Activated effector memory CD4-positive, alpha-beta T cell treated with anti-CD3 and anti-CD28 coated beads, Interleukin-2, amount 50 U/mL, for 16 hours (primary cell): ENCODE measurements around the gene TM4SF4.

ENCODE experiments used
- DNase-seq: peaks from one replicate; pipeline ENCODE4 v3.0.0-alpha.2; 2020

Gene TM4SF4

DNA sequence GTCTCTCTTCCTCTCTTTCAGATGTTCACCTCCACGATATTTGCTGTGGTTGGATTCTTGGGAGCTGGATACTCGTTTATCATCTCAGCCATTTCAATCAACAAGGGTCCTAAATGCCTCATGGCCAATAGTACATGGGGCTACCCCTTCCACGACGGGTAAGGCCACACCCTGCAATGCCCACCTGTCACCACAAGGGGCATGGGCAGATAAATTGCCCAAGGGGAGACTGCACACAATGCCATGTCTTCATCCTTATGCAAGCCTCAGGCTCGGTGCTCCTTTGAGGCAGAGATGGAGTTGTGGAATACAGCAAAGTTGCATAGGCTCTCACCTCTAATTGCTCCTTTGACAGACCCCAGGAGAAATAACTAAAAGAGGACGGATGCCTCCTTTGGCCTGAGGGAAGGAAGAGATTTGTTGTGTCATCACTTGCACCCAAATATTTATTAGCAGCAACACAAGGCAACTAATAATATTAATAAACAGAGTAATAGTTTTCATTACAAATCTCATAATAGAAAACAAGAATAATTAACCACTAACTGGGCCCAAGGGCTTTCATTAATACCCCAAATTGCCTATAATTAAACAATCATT, 13.2 kb downstream of the TM4SF4 start:
- DNase-seq = peak; percentile 73

DNA sequence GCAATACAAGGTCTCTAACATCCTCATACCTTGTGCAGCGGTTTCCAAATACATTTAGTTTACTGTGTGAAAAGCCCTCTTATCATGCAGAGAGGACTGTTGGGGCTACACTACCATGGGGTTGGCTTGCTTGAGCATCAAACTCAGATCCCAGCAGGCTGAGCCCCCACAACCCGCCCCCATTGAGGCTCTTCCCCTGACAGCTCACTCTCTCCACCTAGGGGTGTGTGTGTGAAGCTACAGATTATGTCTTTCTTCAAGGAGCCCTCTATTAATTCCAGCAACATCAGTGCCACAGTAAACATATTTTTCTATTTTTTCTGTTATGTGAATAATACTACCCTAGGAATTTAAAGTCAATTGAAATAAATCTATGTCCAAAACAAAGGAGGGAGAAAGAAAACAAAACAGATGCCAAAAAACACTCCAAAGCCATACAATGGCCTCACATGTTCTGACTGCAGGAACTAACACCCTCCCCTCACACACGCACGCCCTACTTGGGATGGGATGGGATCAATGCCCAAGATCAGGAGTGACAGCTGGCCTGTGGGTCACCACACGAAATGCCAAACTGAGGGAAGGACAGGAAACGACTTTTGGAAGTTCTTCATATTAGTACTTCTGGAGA, 14.7 kb downstream of the TM4SF4 start:
- DNase-seq = no peak

DNA sequence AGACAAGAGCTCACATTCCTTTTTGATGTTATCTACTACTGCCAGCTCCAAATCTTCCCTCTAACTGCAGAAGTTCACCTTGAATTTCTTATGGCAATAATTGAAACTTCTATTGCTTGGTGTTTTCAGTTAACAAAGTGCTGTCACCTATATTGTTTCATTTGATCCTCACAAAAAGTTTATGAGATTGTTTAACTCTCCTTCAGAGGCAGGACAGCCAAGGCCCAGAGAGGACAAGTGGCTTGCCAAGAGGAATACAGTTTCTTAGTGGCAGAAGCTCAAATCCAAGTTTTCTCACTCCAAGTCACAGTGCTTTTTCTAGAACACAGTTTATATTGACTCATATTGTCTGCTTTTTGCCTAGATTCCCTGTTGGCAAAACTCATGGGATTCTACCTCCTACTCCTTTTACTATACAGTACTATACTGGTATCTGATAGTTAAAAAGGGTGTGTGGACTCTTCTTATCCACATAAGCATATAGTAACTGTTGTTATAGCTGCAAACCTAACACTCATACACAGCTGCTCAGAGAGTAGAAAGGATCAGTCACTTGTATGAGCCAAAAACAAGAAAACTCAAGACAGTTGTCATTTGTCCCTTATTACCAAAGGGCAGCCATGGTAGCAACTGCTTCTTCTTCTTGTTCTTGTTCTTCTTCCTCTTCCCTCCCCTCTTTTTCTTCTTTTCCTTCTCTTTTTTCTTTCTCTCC, 15.9 kb downstream of the TM4SF4 start:
- no peak for DNase-seq

DNA sequence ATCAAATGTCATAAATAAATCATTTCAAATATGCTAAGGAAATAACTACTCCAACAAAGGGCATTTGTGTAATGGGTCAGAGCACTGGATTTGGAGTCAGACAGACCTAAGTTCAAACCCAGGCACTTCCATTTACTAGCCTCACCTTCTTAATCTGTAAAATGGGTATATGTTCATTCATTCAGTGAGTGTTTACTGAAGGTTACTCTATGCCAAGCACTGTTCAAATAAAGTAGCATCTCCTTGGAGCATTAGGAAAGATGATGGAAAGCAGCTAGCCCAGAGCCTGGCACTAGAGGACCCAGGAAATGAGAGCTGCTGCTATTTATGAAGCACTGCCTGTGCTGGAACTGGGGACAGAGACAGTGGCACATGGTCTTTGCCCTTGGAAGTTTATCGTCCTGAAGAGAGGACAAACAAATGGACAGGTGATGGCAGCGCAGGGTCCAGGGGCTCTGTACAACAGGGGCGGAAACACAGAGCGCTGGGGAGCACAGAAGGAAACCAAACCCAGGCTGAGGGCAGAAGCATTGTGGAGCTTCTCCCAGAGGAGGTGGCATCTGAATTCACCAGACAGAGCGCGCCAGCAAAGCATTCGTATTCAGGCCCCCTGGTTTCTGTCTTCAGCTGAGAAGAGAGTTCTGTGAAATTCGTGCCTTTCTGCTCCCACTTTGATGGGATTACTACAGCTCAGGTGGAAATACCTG, 19.0 kb downstream of the TM4SF4 start:
- no peak for DNase-seq

DNA sequence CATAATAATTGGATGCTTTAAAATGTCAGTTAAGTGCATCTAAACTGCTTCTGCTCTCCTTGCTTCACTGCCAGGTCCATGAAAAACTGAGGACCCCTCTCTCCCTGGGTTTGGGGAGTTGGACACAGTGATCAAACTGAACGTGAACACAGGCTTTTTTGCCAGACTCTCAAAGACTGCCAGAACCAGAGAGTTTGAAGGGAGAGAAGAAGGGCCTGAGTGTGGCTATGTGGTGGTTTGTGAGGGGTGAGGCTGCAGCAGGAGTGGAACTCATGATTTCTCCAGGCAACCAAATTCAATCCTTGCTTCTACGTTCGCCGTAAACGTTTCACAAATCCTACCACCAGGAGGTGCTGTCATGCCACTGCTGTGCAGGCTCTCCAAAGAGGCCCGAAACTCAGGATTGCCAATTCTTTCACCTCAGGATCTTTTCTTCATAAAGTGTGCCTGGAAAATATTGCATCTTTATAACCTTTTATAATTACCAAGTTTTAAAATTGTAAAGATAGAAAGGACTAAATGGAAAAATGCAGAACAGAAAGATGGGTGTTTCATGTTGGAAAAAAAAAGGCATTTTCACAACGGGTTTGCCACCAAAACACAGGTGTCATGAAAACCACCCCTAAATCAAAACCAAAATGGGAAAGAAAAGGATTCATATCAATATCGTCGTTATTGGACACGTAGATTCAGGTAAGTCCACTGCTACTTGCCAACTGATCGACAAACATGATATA, 19.7 kb downstream of the TM4SF4 start:
- DNase-seq = no peak

DNA sequence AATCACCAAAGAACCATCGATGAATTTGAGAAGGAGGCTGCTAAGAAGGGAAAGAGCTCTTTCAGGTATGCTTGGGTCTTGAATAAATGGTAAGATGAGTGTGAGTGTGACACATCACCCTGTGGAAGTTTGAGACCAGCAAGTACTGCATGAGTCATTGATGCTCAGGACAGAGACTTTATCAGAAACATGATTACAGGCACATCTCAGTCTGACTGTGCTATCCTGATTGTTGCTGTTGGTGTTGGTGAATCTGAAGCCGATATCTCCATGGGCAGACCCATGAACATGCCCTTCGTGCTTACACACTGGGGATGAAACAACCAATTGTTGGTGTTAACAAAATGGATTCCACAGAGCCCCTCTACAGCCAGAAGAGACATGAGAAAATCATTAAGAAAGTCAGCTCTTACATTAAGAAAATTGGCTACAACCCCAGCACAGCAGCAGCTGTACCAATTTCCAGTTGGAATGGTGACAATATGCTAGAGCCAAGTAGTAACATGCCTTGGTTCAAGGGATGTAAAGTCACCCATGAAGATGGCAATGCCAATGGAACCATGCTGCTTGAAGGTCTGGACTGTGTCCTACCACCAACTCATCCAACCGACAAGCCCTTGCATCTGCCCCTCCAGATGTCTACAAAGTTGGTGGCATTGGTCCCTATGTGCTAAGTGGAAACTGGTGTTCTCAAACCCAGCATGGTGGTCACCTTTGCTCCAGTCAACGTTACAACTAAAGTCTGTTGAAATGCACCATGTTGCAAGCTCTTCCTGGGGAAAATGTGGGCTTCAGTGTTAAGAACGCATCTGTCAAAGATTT, 20.5 kb downstream of the TM4SF4 start:
- no peak for DNase-seq

DNA sequence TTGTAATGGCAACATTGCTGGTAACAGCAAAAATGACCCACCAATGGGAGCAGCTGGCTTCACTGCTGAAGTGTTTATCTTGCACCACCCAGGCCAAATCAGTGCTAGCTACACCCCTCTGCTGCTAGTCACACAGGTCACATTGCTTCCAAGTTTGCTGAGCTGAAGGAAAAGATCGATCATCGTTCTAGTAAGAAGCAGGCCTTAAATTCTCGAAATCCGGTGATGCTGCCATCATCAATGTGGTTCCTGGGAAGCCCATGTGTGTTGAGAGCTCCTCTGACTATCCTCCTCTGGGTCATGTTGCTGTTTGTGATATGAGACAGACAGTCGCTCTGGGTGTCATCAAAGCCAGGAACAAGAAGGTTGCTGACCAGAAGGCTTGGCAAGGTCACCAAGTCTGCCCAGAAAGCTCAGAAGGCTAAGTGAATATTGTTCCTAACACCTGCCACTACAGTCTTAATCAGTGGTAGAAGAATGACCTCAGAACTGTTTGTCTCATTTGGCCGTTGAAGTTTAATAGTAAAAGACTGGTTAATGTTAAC, 21.2 kb downstream of the TM4SF4 start:
- no peak for DNase-seq

DNA sequence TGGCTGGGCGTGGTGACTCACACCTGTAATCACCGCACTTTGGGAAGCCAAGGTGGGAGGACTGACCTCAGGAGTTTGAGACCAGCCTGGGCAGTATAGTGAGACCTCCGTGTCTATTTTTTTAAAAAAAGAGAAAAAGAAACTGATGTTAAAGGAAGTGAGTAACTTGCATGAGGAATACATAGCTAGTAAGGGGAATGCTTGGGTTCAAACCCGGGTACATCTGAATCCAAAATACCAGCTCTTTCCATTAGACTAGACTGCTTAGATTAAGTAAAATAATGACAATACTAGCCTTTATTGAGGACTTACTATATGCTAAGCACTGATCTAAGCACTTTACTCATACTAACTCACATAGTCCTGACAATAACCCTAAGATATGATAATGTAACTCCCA, 22.4 kb downstream of the TM4SF4 start:
- DNase-seq = no peak

DNA sequence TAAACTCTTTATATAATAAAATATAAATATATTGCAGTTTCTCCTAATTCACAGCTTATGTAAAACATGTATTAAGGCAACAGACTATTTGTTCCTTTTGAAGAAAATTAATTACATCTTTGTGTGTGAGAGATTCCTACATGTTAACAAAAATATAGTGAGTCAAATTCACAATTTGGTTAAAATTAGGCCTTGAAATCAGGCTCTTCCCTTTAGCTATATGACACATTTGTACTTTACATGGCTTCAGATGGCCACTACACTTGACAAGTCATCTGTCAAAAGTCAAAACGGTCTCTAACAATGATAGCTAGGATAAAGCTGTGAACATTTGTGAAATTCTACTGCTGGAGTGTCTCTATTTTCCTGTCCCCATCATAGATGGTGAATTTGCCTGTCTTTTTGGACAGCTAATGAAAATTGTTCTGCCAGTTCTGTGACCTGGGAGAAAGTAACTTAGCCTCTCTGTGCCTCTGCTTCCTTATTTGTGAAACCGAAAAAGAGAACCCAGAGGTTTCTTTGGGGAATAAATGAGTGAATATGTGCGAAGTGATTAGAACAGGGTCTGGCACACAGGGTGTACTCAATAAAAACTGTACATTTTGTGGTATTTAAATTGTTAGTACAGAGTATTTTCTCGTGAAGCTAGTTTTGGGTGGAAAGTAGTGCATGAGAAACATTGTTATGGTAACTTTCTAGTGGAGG, 23.6 kb downstream of the TM4SF4 start:
- DNase-seq = no peak

DNA sequence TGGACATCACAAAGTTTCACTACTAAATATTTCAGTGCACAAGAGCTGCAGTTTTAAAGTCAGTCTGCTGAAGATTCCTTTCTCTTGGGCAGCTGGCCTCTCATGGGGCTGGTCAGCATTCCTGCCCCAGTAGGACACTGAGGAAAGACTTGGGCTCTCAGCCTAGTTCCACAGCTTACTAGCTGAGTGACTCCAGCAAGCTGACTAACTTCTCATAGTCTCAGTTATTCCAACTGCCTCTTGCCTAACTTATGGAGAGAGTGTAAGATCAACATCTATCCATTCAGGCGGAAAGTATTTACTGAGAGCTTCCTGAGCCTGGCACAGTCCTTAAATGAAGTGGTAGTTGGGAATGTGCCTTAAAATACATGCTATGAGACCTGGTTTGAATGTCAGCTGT, 27.0 kb downstream of the TM4SF4 start:
- no peak for DNase-seq

DNA sequence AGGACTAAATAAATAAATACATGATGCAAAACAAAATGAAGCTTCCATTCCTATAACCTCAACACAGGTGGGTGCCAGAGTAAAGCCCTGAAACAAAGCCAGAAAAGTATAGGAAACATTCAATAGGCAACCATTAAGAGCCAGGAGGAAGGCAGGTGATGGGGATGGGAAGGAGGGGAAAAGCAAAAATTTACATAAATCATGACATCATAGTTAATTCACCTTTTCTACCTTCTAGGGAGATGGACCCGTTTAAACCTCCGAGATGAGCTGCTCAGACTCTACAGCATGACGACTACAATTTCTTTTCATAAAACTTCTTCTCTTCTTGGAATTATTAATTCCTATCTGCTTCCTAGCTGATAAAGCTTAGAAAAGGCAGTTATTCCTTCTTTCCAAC, 27.9 kb downstream of the TM4SF4 start:
- DNase-seq = no peak

DNA sequence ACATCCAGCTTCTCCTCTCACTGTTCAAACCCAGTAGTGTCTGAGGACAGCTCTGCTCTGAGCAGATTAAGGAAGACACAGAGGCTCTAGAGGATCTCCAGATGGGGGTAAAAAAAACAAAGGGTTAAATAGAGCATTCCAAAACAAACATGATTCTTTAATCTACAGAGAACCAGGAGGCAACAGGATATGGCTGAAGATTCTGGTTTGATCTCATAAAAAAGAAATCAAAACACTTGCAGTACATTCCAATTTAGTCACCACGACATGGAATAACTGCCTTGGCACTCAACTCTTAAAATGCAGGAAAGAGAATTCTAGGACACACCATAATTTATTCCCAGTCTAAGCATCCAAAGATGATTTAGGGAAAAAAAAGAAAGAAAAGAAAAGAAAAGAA, 32.0 kb downstream of the TM4SF4 start:
- DNase-seq = no peak

DNA sequence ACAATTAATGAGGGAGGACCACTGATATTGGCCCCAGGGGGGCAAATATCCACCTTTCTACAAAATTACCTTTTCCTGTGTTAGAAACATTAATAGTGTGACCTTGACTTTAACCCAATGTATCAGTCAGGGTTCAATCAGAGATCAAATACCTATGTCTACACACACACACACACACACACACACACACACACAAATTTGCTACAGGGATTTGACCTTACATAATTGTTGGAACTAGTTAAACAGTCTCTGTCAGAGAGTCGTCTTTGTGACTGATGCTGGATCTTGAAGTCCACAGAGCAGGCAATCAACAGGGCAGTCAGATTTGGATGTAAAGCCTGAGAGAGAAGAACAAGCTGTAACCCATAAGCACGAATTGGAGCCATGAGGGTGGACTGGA, 32.5 kb downstream of the TM4SF4 start:
- no peak for DNase-seq

DNA sequence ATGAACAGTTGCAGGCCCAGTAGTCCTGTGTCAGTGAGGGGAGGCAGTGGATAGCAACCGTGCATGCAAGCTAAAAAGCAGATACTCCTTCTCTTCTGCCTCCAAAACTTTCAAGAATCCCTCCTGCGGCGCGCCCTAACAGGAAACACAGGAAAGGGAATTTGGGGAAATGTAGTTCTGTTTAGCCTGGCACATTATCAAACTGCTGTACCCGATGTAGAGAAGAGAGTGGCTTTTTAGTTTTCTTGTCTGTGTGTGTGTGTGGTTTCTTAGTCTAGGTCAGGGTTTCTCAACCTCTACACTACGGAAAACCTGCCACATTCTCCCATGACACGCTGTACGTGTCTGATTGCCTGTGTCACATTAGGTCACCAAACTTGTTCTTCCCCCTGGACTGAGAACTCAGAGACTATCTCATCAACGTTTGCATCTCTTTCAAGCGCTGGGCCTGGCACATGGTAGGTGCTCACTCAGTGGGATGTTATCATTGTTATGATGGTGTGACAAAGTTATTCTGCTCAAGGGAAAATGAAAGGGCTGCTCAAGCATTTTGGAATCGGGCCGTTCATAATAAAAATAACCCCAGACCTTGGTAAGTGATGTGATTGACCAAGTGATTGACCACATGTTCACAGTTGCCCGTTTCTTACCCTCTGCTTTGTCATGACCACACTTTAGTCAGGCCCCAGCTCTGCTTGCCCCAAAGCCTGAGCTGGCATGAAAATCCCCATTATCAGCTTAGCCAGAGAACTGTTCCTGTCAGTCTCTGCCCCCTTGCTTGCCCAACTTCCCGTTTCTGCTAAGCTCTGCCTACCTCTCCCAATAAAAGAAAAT, 33.2 kb downstream of the TM4SF4 start:
- DNase-seq = no peak

DNA sequence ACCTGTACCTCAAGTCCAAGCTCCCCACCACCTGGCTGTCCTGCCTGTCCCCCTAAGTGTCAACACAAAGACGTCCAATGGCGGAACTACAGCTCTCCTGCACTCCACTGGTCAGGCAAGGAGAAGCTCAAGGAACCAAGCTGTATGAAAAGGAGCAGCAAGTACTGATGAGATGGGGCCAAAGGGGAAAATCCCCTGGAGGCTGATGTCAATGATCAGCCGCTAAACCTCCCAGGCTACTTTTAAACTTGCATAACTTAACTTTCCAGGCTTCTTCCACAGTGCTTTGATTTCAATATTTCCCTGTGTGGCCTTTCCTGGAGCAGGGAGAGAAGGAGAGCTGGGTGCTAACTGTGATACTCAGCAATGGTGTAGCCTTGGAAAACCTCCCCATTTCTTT, 35.0 kb downstream of the TM4SF4 start:
- no peak for DNase-seq

DNA sequence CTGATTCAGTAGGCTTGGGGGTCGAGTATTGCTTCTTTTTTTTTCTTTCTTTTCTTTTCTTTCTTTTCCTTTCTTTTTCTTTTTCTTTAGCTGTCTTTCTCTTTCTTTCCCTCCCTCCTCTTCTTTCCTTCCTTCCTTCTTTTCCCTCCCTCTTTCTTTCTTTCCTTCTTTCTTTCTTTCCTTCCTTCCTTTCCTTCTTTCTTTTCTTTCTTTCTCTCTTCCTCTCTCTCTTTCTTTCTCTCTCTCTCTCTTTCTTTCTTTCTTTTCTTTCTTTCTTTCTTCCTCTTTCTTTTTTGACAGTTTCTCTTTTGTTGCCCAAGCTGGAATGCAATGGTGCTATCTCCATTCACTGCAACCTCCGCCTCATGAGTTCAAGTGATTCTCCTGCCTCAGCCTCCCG, 36.0 kb downstream of the TM4SF4 start:
- no peak for DNase-seq

DNA sequence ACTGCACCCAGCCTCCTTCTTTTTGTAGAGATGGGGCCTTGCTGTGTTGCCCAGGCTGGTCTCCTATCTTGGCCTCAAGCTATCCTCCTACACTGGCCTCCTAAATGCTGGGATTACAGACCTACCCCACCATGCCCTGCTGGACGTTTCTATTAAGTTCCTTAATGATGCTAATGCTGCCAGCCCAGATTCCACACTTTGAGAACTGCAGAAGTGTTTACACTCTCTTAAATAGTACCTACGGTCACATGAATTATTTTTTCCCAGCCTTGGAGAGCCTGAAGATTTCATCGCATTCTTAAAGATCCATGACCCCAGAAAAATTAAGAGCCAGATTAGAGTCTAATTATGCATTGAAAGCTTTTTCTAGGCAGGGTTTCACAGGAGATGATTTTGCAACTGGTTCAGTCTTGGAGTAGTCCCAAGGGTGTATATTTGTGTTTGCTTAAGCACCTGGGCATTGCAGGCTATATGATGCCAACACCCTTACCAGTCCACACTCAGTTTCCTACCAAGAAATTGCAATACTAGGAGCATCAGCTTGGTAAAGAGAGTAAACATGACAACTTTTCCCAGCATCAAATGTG, 36.6 kb downstream of the TM4SF4 start:
- DNase-seq = no peak

DNA sequence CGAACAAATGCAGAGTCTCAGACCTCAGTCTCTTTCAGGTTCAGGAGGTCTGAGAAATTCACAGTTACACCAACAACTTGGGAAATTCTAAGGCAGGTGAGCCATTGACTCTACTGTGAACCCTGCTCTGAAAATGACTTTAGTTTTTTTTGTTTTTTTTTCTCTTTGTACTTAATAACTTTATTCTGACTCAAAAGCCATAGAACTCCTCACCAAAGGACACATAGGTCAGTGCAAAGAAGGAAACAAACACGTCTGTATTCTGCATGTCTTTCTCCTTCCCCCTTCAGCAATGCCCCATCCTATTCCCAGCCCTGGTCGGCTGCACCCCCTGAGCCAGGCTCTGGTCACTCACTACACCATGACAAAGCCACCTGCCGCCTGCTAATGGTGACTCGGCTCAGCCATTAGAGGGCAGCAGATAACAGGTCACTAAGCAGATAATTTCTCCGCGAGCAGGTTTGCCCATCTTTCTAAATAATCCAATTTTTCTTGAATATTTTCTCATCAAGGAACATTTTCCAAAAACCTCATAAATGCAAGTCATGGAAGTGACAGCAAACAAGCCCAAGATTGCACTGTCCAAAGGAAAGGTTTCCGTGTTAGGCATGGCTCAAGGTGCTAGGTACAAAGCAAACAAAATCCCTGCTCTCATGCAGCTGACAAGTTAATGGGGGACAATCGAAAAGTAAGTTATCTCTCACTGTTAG, 37.7 kb downstream of the TM4SF4 start:
- peak; percentile 71 for DNase-seq

DNA sequence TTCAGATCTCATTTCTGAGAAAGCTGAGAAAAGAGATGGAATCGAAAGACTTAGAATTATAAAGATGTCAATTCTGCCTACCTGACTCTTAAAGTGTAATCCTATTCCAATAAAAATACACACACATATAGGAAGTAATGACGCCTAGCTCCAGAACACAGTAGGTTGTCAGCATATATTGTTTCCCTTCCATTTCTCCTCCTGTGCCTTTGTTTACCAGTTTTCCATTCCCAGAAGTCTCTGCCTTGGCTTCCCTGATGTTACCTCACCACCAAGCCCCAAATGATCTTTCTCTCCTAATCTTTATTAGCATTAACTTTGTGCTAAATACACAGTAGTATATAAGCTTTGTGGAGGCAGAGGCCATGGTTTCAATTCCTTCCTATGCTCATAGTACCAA, 40.0 kb downstream of the TM4SF4 start:
- DNase-seq = no peak
